GM19238 (cell line): Measurements from ENCODE around the gene DNAH14.

ENCODE experiments used
- DNase-seq: peaks from one replicate; pipeline ENCODE4 v3.0.0; 2011; ENCODE audit warnings: low spot score; ENCODE audit not compliant: insufficient read length

DNAH14 gene

DNA sequence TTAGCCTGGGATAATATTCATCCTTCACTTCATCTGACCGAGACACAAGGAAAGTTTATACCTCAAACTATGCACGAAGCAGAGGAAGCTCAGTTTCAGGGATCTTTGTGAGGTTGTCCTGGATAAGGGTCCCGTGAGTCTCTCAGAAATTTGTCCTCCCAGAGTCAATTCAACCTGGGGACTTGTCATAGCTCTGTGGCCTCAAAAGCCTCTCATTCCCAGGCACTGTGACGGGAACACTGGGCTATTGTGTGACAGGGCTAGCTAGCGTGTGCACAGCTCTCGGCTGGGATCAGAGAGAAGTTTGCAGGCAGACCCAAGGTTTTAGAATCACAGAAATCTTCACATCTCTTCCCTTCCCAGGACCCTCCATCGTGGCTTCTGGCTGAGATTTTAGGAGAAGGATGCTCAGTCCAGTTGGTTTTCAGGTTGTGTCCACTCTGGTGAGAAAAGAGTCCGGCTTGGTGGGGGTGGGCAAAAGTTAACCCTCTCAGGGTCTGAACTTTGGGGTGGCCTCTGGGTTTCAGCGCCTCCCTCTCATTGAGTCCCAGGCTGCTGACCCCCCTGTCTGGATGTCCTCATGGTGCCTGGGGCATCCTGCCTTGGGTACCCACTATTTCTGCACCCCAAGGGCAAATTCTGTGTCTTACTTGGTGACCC lies 518.8 kb downstream of the DNAH14 start:
- no peak for DNase-seq
